Heart right ventricle (tissue), 16 donors: ENCODE measurements around the gene AP4M1. TPM values are rescaled to one million over a fixed set of nuclear protein-coding genes. Genes with fewer than 3 reads are reported as not detected.

Experiments used
- ATAC-seq, 8 donors: fragments of 200-7000 bp; cut with Tn5 transposase; one replicate each; pipeline ENCODE4 v1.9.1; 2020; ENCODE audit warnings: mild to moderate bottlenecking in 8 of 8, moderate library complexity in 8 of 8, moderate number of reproducible peaks in 1 of 8
- DNase-seq, 2 donors: peaks; one replicate each; pipeline ENCODE4 v3.0.0-alpha.2; 2020
- H3K27ac ChIP-seq, 10 donors: fragments of 200-600 bp; sonication (generic) in 2 of 10; one replicate each; pipeline versions ENCODE4 v1.5.0 to v1.8.0; 2020 to 2022; ENCODE audit warnings: mild to moderate bottlenecking in 3 of 10
- H3K27me3 ChIP-seq, 7 donors: fragments of 200-600 bp; one replicate each; pipeline ENCODE4 v1.8.0; 2021 to 2022; ENCODE audit warnings: mild to moderate bottlenecking in 2 of 7
- H3K36me3 ChIP-seq, 9 donors: fragments of 200-600 bp; sonication (generic) in 1 of 9; one replicate each; pipeline versions ENCODE4 v1.5.0 to v1.8.0; 2020 to 2022; ENCODE audit warnings: mild to moderate bottlenecking in 2 of 9
- H3K4me1 ChIP-seq, 9 donors: fragments of 200-600 bp; sonication (generic) in 1 of 9; one replicate each; pipeline versions ENCODE4 v1.5.0 to v1.8.0; 2020 to 2022; ENCODE audit warnings: mild to moderate bottlenecking in 4 of 9
- H3K4me3 ChIP-seq, 10 donors: fragments of 200-600 bp; sonication (generic) in 2 of 10; one replicate each; pipeline versions ENCODE4 v1.5.0 to v1.8.0; 2020 to 2022; ENCODE audit warnings: mild to moderate bottlenecking in 7 of 10, moderate library complexity in 2 of 10
- H3K9me3 ChIP-seq, 11 donors: fragments of 200-600 bp in 10 of 11; sonication (generic) in 2 of 11; one replicate each; pipeline versions ENCODE4 v1.5.0 to v1.8.0; 2013 to 2022; ENCODE audit warnings: mild to moderate bottlenecking in 2 of 11, control low read depth in 1 of 11, moderate library complexity in 1 of 11
- WGBS, 2 donors: extraction: QIAGEN DNeasy Blood & Tissue Kit; methylation state at CpG; one replicate each; pipeline ENCODE4 v1.1.7; 2013; ENCODE audit warnings: inconsistent platforms in 1 of 2; 5-methylcytosine and 5-hydroxymethylcytosine counted together
- intact Hi-C, 10 donors: fragments of 100-400 bp; cut with DNase I; formaldehyde crosslinking; loops; one replicate each; pipeline versions ENCODE4 v1.11.1 to v1.14.2; 2022
- polyA plus RNA-seq, 2 donors: library from polyadenylated mRNA; stranded (reverse); fragments of 200-250 nt; gene quantifications; one replicate each; pipeline ENCODE4 v1.2.3, GENCODE V29; 2013
- total RNA-seq, 10 donors: library from RNA; stranded (reverse); fragmentation: NEBNext Ultra II Directional in 3 of 10; extraction: Animal tissue kit (Norgen Biotek cat#: 25700) in 3 of 10; gene quantifications; one replicate each; pipeline versions ENCODE4 v1.2.1 to v1.2.4, GENCODE V29; 2021 to 2023
- TF ChIP-seq, protein P1 (sequence below), 9 donors: fragments of 200-600 bp; sonication (generic) in 2 of 9; IDR thresholded peaks; one replicate each; pipeline versions ENCODE4 v1.5.0 to v1.8.0; 2021 to 2022; ENCODE audit warnings: antibody characterized with exemption in 9 of 9, mild to moderate bottlenecking in 5 of 9, moderate library complexity in 1 of 9
- donor health status: Arrhythmogenic right ventricular cardiomyopathy.
- donor health status: ischemic (EF 13 %, LVEDD 7.1; RV severe dilation, severe dysfunction).
- donor health status: healthy with polysubstance abuse.
- donor health status: DM: no; HTN: yes; CAD: no.
- donor health status: DM: no; HTN: no; CAD: no.
- donor health status: ischemic (EF 25% LVEDD 6.9; RV normal size, moderate dysfunction).
- donor health status: ischemic (EF 25% LVEDD 5.7; RV mildly dilated, moderate dysfunction).
- donor health status: healthy.
- donor health status: DM: yes; HTN: yes; CAD: no.
- donor health status: Ischemic cardiomyopathy.
- donor health status: ischemic (EF 35%, LVEDD 5.7; RV mildly dilated, moderate dysfunction).
- donor health status: nonischemic (EF 11% LVEDD 7.7; RV severe dilation, severe dysfunction).
- donor health status: DM: yes; HTN: yes; CAD: no.
- donor health status: PGD.
- donor health status: ischemic (EF 29% LVEDD 5.4; RV normal size, mild dysfunction).
- donor health status: nonischemic (EF 23%, LVEDD 6.1; RV moderate dilation, normal function).

AP4M1 gene
- total and polyA plus RNA-seq, 12 donors = 8.4 to 20.6 (median 11.1) TPM

DNA sequence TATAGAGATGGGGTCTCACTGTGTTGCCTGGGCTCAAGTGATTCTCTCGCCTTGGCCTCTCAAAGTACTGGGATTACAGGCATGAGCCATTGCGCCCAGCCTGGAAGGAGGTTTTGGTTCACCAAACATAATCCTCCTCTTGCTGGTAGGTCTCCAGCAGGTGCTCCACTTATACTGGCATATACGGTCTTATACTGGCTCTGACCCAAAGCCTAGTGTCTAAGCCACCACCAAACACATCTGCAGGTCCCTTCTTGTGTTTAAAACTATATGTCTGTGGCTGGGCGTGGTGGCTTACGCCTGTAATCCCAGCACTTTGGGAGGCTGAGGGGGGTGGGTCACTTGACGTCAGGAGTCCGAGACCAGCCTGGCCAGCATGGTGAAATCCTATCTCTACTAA lies 30.7 kb downstream of the AP4M1 start:
- no peak for DNase-seq

DNA sequence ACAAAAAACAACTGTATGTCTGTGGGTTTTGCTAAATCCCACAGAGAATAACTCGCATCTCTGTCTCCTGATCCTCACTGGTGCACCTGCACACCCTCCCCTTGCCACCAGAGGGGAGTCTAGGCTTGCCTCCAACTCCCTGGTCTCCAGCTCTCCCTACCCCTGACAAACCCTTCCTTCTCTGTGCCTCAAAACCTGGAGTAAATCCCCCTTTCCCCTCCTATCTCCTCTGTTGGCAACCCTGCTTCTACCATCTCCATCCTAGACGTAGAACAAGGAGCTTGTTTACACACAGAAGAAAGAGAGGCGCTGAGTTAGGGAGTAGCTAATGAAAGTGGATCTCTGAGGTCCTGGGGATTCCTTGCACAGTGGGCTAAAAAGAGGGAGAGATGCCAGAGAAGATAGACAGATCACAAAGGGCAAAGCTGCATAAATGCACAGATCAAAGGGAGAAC lies 31.3 kb downstream of the AP4M1 start:
- Histone ChIP-seq H3K4me3 (no peak overlapping the region), H3K27me3 (peaks cover 0 to 6% (median 0%) of the 10 kb centered on the region in 7 donors), H3K4me1 (peaks cover 3 to 18% (median 8%) of the 10 kb centered on the region in 9 donors), H3K27ac (no peak overlapping the region), H3K9me3 (no peaks in the 10 kb centered on the region), H3K36me3 (no peaks in the 10 kb centered on the region)
- WGBS, 2 donors = 18 to 24% methylated on average over 3 of the region's 3 CpGs
- DNase-seq = peak in 1 of 2 donors; percentile 39
- TF ChIP-seq, protein P1, sequence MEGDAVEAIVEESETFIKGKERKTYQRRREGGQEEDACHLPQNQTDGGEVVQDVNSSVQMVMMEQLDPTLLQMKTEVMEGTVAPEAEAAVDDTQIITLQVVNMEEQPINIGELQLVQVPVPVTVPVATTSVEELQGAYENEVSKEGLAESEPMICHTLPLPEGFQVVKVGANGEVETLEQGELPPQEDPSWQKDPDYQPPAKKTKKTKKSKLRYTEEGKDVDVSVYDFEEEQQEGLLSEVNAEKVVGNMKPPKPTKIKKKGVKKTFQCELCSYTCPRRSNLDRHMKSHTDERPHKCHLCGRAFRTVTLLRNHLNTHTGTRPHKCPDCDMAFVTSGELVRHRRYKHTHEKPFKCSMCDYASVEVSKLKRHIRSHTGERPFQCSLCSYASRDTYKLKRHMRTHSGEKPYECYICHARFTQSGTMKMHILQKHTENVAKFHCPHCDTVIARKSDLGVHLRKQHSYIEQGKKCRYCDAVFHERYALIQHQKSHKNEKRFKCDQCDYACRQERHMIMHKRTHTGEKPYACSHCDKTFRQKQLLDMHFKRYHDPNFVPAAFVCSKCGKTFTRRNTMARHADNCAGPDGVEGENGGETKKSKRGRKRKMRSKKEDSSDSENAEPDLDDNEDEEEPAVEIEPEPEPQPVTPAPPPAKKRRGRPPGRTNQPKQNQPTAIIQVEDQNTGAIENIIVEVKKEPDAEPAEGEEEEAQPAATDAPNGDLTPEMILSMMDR (IDR thresholded peaks at IDR 0.05) = peak; percentile 40 to 89 (median 79)
- intact Hi-C loops = loop anchor here (2.0 to 10.0 kb wide), 9 partner anchors 80 to 272 kb away; partner anchors contain the start of genes PVRIG (in 5 of the 10) and TRIM4 (in 1 of the 10)
- peak in 7 of 8 donors; percentile 69 to 83 (median 80) for ATAC-seq

More for the DNA sequence above, 30.7 kb downstream of the AP4M1 start:
- Histone ChIP-seq H3K27me3 (peaks cover 0 to 6% (median 0%) of the 10 kb centered on the region in 7 donors), H3K4me1 (peaks cover 7 to 24% (median 10%) of the 10 kb centered on the region in 9 donors), H3K36me3 (no peaks in the 10 kb centered on the region), H3K9me3 (no peaks in the 10 kb centered on the region), H3K4me3 (no peak overlapping the region), H3K27ac (no peak overlapping the region)
- intact Hi-C loops = loop anchor here (2.0 to 10.0 kb wide), 9 partner anchors 80 to 273 kb away; partner anchors contain the start of genes PVRIG (in 5 of the 10) and TRIM4 (in 1 of the 10)
- TF ChIP-seq, protein P1 (IDR thresholded peaks at IDR 0.05) = no peak
- no peak for ATAC-seq
- 60 to 67% methylated on average over 7 of the region's 7 CpGs for WGBS, 2 donors

DNA sequence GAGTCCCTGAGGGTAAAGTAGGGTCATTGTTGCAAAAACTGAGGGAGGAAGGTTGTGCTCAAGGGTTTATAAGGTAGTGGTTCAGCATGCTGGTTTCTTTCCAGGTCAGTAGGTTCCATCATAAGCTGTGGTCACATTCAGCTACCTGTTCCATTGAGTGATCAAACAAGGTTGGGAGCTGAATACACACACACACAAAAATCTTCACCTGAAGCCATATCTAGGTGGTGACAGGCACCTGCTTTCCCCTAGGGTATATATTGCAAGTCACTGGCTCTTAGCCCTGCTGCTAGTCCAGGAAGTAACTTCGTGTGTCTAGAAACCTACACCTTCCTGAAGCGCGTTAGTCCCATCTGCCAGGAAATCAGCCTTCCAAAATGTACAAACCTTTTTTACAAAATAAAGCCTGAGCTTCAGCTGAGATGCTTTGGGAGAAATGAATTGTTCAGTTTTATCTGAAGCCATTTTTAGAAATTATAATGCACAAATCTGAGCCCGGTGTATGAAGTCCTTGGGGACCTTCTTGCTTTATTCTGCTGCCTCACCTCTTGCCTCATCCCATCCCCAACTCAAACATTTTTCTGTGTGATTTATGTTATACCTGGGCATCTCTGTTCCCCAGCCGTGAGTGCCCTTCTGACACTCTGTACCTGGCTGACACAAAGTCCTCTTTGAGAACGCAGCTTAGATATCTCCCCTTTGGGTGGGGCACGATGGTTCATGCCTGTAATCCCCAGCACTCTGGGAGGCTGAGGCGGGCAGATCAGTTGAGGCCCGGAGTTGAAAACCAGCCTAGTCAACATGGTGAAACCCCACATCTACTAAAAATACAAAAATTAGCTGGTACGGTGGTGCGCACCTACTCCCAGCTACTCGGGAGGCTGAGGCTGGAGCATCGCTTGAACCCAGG lies 36.7 kb downstream of the AP4M1 start:
- Histone ChIP-seq H3K27me3 (peaks cover 0 to 11% (median 0%) of the 10 kb centered on the region in 7 donors), H3K4me1 (peaks cover 0 to 6% (median 0%) of the 10 kb centered on the region in 9 donors), H3K27ac (no peak overlapping the region), H3K9me3 (no peaks in the 10 kb centered on the region), H3K36me3 (no peaks in the 10 kb centered on the region), H3K4me3 (no peak overlapping the region)
- WGBS, 2 donors = 81% methylated on average over 13 of the region's 13 CpGs
- ATAC-seq = no peak
- no peak for DNase-seq
- intact Hi-C loops = loop anchor here in 2 of 10 donors (10.0 kb wide), 2 partner anchors 207 to 267 kb away; no protein-coding TSS in a partner anchor
- TF ChIP-seq, protein P1 (IDR thresholded peaks at IDR 0.05) = no peak

DNA sequence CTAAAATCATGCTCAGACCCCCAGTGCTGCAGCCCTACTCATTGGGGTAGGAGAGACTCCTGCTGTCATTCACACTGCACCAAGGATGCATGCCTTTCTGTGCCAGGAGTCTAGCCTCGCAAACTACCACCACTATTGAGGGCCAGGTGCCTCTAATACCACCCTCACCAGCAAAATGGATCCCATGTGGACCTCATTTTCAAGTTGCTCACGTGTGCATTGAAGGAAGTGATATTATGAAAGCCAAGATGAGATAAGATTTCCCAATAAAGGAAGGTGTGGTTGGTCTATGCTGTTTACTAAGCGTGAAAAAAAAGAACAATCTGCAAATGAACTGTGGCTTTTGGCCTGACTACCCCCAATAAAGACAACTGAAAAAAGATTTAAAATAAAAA lies 40.1 kb downstream of the AP4M1 start:
- peaks cover 0 to 6% (median 0%) of the 10 kb centered on the region in 9 donors for H3K4me1 ChIP-seq
- TF ChIP-seq, protein P1 (IDR thresholded peaks at IDR 0.05) = no peak
- intact Hi-C loops = no loop called here
- H3K36me3 ChIP-seq = no peaks in the 10 kb centered on the region
- WGBS, 2 donors = 60 to 64% methylated on average over 3 of the region's 3 CpGs
- DNase-seq = no peak
- peaks cover 0 to 11% (median 0%) of the 10 kb centered on the region in 7 donors for H3K27me3 ChIP-seq
- no peak for ATAC-seq
- no peak overlapping the region for H3K27ac ChIP-seq
- H3K4me3 ChIP-seq = no peak overlapping the region
- H3K9me3 ChIP-seq = no peaks in the 10 kb centered on the region
